Measurements from ENCODE around the gene ADD2. TPM values are rescaled to one million over a fixed set of nuclear protein-coding genes. Genes with fewer than 3 reads are reported as not detected.

The ADD2 gene
- polyA plus RNA-seq, 10 donors, result 2.4 to 7.3 (median 3.2) TPM

- no peak for DNase-seq
Measured at GRCh38 chr2:70675862-70676261, 92.1 kb downstream of the ADD2 start.

- DNase-seq, result no peak
Measured at GRCh38 chr2:70674636-70675430, 93.2 kb downstream of the ADD2 start.

- no peak for DNase-seq
Measured at GRCh38 chr2:70673041-70673647, 94.9 kb downstream of the ADD2 start.

GRCh38 chr2:70671092-70671675, 96.8 kb downstream of the ADD2 start:
- DNase-seq, result peak in 1 of 3 donors; percentile 27

- DNase-seq, result no peak
Measured at GRCh38 chr2:70670626-70671025, 97.4 kb downstream of the ADD2 start.

GRCh38 chr2:70670202-70670601, 97.8 kb downstream of the ADD2 start:
- no peak for DNase-seq

GRCh38 chr2:70668911-70669310, 99.1 kb downstream of the ADD2 start:
- no peak for DNase-seq

- no peak for DNase-seq
Measured at GRCh38 chr2:70668432-70668831, 99.6 kb downstream of the ADD2 start.

- DNase-seq, result no peak
Measured at GRCh38 chr2:70664525-70664924, 103.5 kb downstream of the ADD2 start.

- no peak for DNase-seq
Measured at GRCh38 chr2:70663411-70663810, 104.6 kb downstream of the ADD2 start.

GRCh38 chr2:70659551-70659950, 108.4 kb downstream of the ADD2 start:
- no peak for DNase-seq

GRCh38 chr2:70658476-70658875, 109.5 kb downstream of the ADD2 start:
- DNase-seq, result no peak

GRCh38 chr2:70657246-70657645, 110.8 kb downstream of the ADD2 start:
- DNase-seq, result no peak

- no peak for DNase-seq
Measured at GRCh38 chr2:70656421-70657010, 111.5 kb downstream of the ADD2 start.

GRCh38 chr2:70655786-70656185, 112.2 kb downstream of the ADD2 start:
- no peak for DNase-seq

GRCh38 chr2:70655211-70655610, 112.8 kb downstream of the ADD2 start:
- peak in 2 of 3 donors; percentile 5 to 44 for DNase-seq

- DNase-seq, result no peak
Measured at GRCh38 chr2:70651727-70652126, 116.3 kb downstream of the ADD2 start.

- no peak for DNase-seq
Measured at GRCh38 chr2:70651014-70651413, 117.0 kb downstream of the ADD2 start.

- no peak for DNase-seq
Measured at GRCh38 chr2:70648961-70649360, 119.0 kb downstream of the ADD2 start.

GRCh38 chr2:70647873-70648481, 120.0 kb downstream of the ADD2 start:
- DNase-seq, result peak; percentile 41 to 75 (median 61)

GRCh38 chr2:70646420-70646818, 121.6 kb downstream of the ADD2 start:
- DNase-seq, result no peak

- DNase-seq, result no peak
Measured at GRCh38 chr2:70645733-70646419, 122.1 kb downstream of the ADD2 start.

Measured in muscle of back (tissue), 11 donors.